Activated CD4-positive, CD25-positive, alpha-beta regulatory T cell treated with anti-CD3 and anti-CD28 coated beads, Interleukin-2, amount 50 U/mL, for 16 hours (primary cell): ENCODE results near the gene SLC9B1.

Experiments
- DNase-seq: peaks from one replicate; pipeline ENCODE4 v3.0.0-alpha.2; 2020; ENCODE audit warnings: low read depth, low spot score

SLC9B1 gene

GRCh38 chr4:103019308-103020124, at the start of gene SLC9B1:
Gene SLC9B1, minus strand, starts transcription at chr4:103019705. Its CDS starts 27,994 bp downstream, at chr4:102991711.
- DNase-seq: peak; percentile 88

- no peak for DNase-seq
Measured at GRCh38 chr4:103067841-103068547, 48.5 kb upstream of the SLC9B1 start.

- DNase-seq: no peak
Measured at GRCh38 chr4:103060453-103061148, 41.1 kb upstream of the SLC9B1 start.

GRCh38 chr4:103054030-103054429, 34.5 kb upstream of the SLC9B1 start:
- no peak for DNase-seq

GRCh38 chr4:103052779-103053178, 33.3 kb upstream of the SLC9B1 start:
- no peak for DNase-seq

- no peak for DNase-seq
Measured at GRCh38 chr4:103052145-103052544, 32.6 kb upstream of the SLC9B1 start.

GRCh38 chr4:103050736-103051436, 31.4 kb upstream of the SLC9B1 start:
- DNase-seq: no peak

GRCh38 chr4:103046416-103047290, 27.1 kb upstream of the SLC9B1 start:
- no peak for DNase-seq

- no peak for DNase-seq
Measured at GRCh38 chr4:103044183-103044582, 24.7 kb upstream of the SLC9B1 start.

GRCh38 chr4:103036169-103036568, 16.7 kb upstream of the SLC9B1 start:
- no peak for DNase-seq

- DNase-seq: no peak
Measured at GRCh38 chr4:103032574-103032973, 13.1 kb upstream of the SLC9B1 start.

GRCh38 chr4:103030791-103031190, 11.3 kb upstream of the SLC9B1 start:
- no peak for DNase-seq

GRCh38 chr4:103029300-103029699, 9.8 kb upstream of the SLC9B1 start:
- DNase-seq: no peak

- DNase-seq: no peak
Measured at GRCh38 chr4:103026868-103027267, 7.4 kb upstream of the SLC9B1 start.

- no peak for DNase-seq
Measured at GRCh38 chr4:103024996-103025395, 5.5 kb upstream of the SLC9B1 start.

- DNase-seq: no peak
Measured at GRCh38 chr4:103021120-103021519, 1.6 kb upstream of the SLC9B1 start.

- DNase-seq: no peak
Measured at GRCh38 chr4:103018391-103019307, 856 bp downstream of the SLC9B1 start.

- DNase-seq: no peak
Measured at GRCh38 chr4:103012551-103012950, 7.0 kb downstream of the SLC9B1 start.

- DNase-seq: no peak
Measured at GRCh38 chr4:103012060-103012459, 7.4 kb downstream of the SLC9B1 start.
